ENCODE data around the gene KCNN4. TPM values are rescaled to one million over a fixed set of nuclear protein-coding genes. Genes with fewer than 3 reads are reported as not detected.

Gene KCNN4
- total RNA-seq, 1 experiment from 2014 or later, result 3.0 TPM

DNA sequence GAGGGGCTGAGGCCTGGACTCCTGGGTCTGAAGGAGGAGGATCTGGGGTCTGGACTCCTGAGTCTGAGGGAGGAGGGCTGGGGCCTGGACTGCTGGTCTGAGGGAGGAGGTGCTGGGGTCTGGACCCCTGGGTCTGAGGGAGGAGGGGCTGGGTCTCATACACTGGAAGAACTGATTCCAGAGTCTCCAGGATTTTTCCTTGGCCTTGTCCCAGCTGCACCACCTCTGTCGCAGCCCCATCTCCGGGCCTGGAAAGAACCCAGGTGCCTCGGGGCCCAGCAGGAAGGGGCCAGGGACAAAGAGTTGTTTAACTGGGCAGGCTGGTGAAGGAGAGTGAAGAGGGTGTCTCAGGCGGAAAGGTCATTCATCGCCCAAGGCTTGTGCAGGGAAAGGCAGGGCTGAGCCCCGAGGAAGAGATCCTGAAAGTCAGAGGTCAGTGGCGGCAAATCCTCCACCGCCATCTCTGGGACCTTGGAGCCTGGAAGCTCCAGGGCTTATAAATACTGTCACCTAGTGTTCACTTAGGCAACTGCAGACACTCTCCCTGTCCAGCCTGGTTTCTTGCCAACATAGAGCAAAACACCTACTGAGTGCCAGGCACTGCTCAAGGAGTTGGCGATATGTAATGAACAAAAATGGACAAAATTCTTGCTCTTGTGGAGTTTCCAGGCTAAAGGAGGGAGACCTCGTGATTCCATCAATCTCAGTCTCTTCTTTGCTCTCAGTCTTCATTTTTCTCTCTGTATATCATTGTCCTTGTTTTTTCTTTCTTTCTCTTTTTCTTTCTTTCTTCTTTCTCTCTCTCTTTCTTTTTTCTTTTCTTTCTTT, 4.4 kb upstream of the KCNN4 start:
- ChIA-PET POLR2A (no interaction called here), CTCF (interaction anchor here (1.0 to 1.9 kb wide), 6 partner anchors 9 to 117 kb away, joined by 3 to 33 read pairs (median 4); partner anchors contain the start of gene SMG9)
- H3K4me3 Mint-ChIP-seq (ENCODE audit: unreplicated experiment), result no peak overlapping the region
- DNase-seq, result peak; percentile 78 to 84
- intact Hi-C loops (cut with micrococcal nuclease; ENCODE audit: unreplicated experiment), result loop anchor here (1.0 to 10.0 kb wide), 4 partner anchors 19 to 190 kb away; partner anchors contain the start of genes IRGQ and ZNF576
- Histone ChIP-seq H3K4me3 (ENCODE audit: low read depth, low read length) (no peak overlapping the region), H3K27me3 (replicated peaks; ENCODE audit: control insufficient read depth, insufficient read depth, low read length) (no peaks in the 10 kb centered on the region), H3K4me1 (peaks cover 4% of the 10 kb centered on the region), H3K36me3 (ENCODE audit: control insufficient read depth, insufficient read depth, low read length) (no peaks in the 10 kb centered on the region), H3K9me3 (no peaks in the 10 kb centered on the region)
- no TSS peak for BruUV-seq (replicated peaks)
- no peaks in the 10 kb centered on the region for H3K36me3 Mint-ChIP-seq (ENCODE audit: insufficient read depth, unreplicated experiment)
- peak overlapping the region; percentile 1 for H3K27ac Mint-ChIP-seq (ENCODE audit: unreplicated experiment)
- no peaks in the 10 kb centered on the region for H3K27me3 Mint-ChIP-seq (ENCODE audit: insufficient read depth, unreplicated experiment)
- H3K9me3 Mint-ChIP-seq (ENCODE audit: unreplicated experiment), result peaks cover 18% of the 10 kb centered on the region
- TF ChIP-seq, protein P1, sequence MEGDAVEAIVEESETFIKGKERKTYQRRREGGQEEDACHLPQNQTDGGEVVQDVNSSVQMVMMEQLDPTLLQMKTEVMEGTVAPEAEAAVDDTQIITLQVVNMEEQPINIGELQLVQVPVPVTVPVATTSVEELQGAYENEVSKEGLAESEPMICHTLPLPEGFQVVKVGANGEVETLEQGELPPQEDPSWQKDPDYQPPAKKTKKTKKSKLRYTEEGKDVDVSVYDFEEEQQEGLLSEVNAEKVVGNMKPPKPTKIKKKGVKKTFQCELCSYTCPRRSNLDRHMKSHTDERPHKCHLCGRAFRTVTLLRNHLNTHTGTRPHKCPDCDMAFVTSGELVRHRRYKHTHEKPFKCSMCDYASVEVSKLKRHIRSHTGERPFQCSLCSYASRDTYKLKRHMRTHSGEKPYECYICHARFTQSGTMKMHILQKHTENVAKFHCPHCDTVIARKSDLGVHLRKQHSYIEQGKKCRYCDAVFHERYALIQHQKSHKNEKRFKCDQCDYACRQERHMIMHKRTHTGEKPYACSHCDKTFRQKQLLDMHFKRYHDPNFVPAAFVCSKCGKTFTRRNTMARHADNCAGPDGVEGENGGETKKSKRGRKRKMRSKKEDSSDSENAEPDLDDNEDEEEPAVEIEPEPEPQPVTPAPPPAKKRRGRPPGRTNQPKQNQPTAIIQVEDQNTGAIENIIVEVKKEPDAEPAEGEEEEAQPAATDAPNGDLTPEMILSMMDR (IDR thresholded peaks at IDR 0.05; ENCODE audit: insufficient read depth in 1 of 2, low read depth in 1 of 2, low read length in 1 of 2, severe bottlenecking in 1 of 2, unreplicated experiment in 1 of 2), result peak; percentile 96 to 99
- peaks cover 21% of the 10 kb centered on the region for H3K4me1 Mint-ChIP-seq (ENCODE audit: low read depth, unreplicated experiment)

DNA sequence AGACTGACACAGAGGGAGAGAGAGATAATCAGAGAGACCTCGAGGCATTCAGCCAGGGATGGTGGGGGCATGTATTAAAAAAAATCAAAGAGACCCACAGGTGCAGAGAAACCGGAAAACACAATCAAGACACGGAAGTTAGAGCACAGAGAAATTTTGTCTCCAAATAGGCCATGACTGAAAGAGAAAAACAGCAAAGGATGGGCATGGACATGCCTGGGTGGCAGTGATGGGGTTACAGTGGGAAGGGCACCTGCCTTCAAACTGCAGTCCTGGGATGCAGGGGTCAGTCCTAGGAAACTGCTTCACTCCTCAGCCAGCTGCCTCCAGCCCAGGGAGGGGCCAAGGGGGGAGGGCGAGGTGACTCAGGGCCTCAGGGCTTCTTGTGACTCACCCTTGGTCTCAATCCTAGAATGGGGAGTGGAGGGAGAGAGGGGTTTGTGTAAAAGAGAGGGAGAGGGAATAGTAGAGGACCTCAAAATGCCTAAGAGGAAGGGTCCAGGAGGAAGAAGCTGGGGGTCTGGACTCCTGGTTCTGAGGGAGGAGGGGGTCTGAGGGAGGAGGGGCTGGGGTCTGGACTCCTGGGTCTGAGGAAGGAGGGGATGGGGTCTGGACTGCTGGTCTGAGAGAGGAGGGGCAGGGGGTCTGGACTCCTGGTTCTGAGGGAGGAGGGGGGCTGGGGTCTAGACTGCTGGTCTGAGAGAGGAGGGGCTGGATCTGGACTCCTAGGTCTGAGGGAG, 3.6 kb upstream of the KCNN4 start:
- Histone ChIP-seq H3K27me3 (replicated peaks; ENCODE audit: control insufficient read depth, insufficient read depth, low read length) (no peaks in the 10 kb centered on the region), H3K4me3 (ENCODE audit: low read depth, low read length) (no peak overlapping the region), H3K4me1 (peaks cover 10% of the 10 kb centered on the region), H3K36me3 (ENCODE audit: control insufficient read depth, insufficient read depth, low read length) (no peaks in the 10 kb centered on the region), H3K9me3 (no peaks in the 10 kb centered on the region)
- TF ChIP-seq, protein P1 (IDR thresholded peaks at IDR 0.05; ENCODE audit: insufficient read depth in 1 of 2, low read depth in 1 of 2, low read length in 1 of 2, severe bottlenecking in 1 of 2, unreplicated experiment in 1 of 2), result no peak
- intact Hi-C loops (cut with micrococcal nuclease; ENCODE audit: unreplicated experiment), result loop anchor here (10.0 kb wide), 2 partner anchors 120 to 190 kb away; partner anchors contain the start of genes IRGQ and ZNF576
- peak overlapping the region; percentile 1 for H3K27ac Mint-ChIP-seq (ENCODE audit: unreplicated experiment)
- no peaks in the 10 kb centered on the region for H3K36me3 Mint-ChIP-seq (ENCODE audit: insufficient read depth, unreplicated experiment)
- ChIA-PET POLR2A (no interaction called here), CTCF (interaction anchor here (0.6 to 1.9 kb wide), 7 partner anchors 10 to 1481 kb away, joined by 3 to 33 read pairs (median 4); partner anchors contain the start of gene SMG9)
- DNase-seq, result peak; percentile 68 to 82
- H3K27me3 Mint-ChIP-seq (ENCODE audit: insufficient read depth, unreplicated experiment), result no peaks in the 10 kb centered on the region
- H3K4me1 Mint-ChIP-seq (ENCODE audit: low read depth, unreplicated experiment), result peaks cover 21% of the 10 kb centered on the region
- BruUV-seq (replicated peaks), result no TSS peak
- peaks cover 18% of the 10 kb centered on the region for H3K9me3 Mint-ChIP-seq (ENCODE audit: unreplicated experiment)
- H3K4me3 Mint-ChIP-seq (ENCODE audit: unreplicated experiment), result peak overlapping the region; percentile 28

DNA sequence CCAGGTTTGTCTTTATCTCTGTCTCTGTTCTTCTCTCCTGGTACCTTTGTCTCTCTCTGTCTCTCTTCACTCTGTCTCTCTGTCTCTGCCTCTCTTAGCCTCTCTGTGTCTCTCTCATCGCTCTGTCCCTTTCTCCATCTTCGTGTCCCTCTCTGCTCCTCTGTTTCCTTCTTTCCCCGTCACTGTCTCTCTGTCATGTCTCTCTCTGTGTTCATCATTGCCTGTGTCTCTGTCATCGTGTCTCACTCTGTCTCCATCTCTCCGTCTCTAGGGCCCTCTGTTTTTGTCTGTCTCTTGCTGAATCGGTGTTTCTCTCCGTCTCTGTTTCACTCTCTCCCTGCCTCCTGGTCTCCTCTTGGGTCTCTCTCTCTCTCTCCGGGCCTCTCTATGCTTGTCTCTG, 2.9 kb upstream of the KCNN4 start:
- peaks cover 12% of the 10 kb centered on the region for H3K9me3 Mint-ChIP-seq (ENCODE audit: unreplicated experiment)
- no peaks in the 10 kb centered on the region for H3K27me3 Mint-ChIP-seq (ENCODE audit: insufficient read depth, unreplicated experiment)
- peak overlapping the region; percentile 1 for H3K27ac Mint-ChIP-seq (ENCODE audit: unreplicated experiment)
- H3K4me3 Mint-ChIP-seq (ENCODE audit: unreplicated experiment), result no peak overlapping the region
- no peak for DNase-seq
- POLR2A ChIA-PET, result no interaction called here
- intact Hi-C loops (cut with micrococcal nuclease; ENCODE audit: unreplicated experiment), result loop anchor here (10.0 kb wide), 2 partner anchors 119 to 189 kb away; partner anchors contain the start of genes IRGQ and ZNF576
- Histone ChIP-seq H3K36me3 (ENCODE audit: control insufficient read depth, insufficient read depth, low read length) (no peaks in the 10 kb centered on the region), H3K4me3 (ENCODE audit: low read depth, low read length) (no peak overlapping the region), H3K27me3 (replicated peaks; ENCODE audit: control insufficient read depth, insufficient read depth, low read length) (no peaks in the 10 kb centered on the region), H3K4me1 (peaks cover 11% of the 10 kb centered on the region), H3K9me3 (no peaks in the 10 kb centered on the region)
- TF ChIP-seq, protein P1 (IDR thresholded peaks at IDR 0.05; ENCODE audit: insufficient read depth in 1 of 2, low read depth in 1 of 2, low read length in 1 of 2, severe bottlenecking in 1 of 2, unreplicated experiment in 1 of 2), result no peak
- H3K4me1 Mint-ChIP-seq (ENCODE audit: low read depth, unreplicated experiment), result peaks cover 23% of the 10 kb centered on the region
- H3K36me3 Mint-ChIP-seq (ENCODE audit: insufficient read depth, unreplicated experiment), result no peaks in the 10 kb centered on the region
- BruUV-seq (replicated peaks), result no TSS peak
- CTCF ChIA-PET, result no interaction called here
